SK-N-SH (cell line): ENCODE results near the gene ZNF385A.

ENCODE experiments used
- CHD2 ChIP-seq: fragments of 150-350 bp; IDR thresholded peaks from 2 replicates; pipeline ENCODE4 v1.6.1; 2018; ENCODE audit warnings: low read length; ENCODE audit not compliant: partially characterized antibody
- NRF1 ChIP-seq: IDR thresholded peaks from 2 replicates; pipeline ENCODE4 v1.6.1; 2012; ENCODE audit warnings: low read depth, mild to moderate bottlenecking, low read length
- TF ChIP-seq, protein P1 (sequence below): IDR thresholded peaks from 2 replicates; pipeline ENCODE4; 2012
- TF ChIP-seq, protein P2 (sequence below): fragments of 200-600 bp; sonication (generic); IDR thresholded peaks from 2 replicates; pipeline ENCODE4 v1.6.1; 2017; ENCODE audit warnings: antibody characterized with exemption, mild to moderate bottlenecking, moderate library complexity

DNA sequence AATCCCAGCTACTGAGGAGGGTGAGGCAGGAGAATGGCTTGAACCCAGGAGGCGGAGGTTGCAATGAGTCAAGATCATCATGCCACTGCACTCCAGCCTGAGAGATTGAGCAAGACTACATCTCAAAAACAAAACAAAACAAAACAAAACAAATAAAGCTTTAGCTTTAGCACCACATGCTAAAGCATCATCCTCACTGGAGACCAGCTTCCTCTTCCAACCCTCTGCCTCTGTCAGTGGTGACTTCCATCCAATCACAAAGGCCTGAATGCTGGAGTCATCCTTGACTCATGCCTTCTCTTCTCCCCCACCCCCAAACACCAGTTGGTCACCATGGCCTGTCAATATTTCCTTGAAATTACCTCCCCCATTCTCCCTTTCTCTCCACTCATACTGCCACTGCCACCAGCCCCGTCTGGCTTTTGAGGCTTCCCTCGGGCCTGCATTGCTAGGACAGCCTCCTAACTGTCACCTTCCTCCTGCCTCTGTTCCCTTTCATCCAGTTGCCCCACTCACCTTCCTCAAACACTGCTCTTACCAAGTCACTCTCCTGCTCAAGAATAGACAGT lies 1.4 kb downstream of the ZNF385A start:
- TF ChIP-seq, protein P1, sequence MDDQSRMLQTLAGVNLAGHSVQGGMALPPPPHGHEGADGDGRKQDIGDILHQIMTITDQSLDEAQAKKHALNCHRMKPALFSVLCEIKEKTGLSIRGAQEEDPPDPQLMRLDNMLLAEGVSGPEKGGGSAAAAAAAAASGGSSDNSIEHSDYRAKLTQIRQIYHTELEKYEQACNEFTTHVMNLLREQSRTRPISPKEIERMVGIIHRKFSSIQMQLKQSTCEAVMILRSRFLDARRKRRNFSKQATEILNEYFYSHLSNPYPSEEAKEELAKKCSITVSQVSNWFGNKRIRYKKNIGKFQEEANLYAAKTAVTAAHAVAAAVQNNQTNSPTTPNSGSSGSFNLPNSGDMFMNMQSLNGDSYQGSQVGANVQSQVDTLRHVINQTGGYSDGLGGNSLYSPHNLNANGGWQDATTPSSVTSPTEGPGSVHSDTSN, result no peak
- TF ChIP-seq, protein P2, sequence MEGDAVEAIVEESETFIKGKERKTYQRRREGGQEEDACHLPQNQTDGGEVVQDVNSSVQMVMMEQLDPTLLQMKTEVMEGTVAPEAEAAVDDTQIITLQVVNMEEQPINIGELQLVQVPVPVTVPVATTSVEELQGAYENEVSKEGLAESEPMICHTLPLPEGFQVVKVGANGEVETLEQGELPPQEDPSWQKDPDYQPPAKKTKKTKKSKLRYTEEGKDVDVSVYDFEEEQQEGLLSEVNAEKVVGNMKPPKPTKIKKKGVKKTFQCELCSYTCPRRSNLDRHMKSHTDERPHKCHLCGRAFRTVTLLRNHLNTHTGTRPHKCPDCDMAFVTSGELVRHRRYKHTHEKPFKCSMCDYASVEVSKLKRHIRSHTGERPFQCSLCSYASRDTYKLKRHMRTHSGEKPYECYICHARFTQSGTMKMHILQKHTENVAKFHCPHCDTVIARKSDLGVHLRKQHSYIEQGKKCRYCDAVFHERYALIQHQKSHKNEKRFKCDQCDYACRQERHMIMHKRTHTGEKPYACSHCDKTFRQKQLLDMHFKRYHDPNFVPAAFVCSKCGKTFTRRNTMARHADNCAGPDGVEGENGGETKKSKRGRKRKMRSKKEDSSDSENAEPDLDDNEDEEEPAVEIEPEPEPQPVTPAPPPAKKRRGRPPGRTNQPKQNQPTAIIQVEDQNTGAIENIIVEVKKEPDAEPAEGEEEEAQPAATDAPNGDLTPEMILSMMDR, result no peak
- TF ChIP-seq CHD2 (no peak), NRF1 (no peak)
